ENCODE measurements around the gene RASAL1. TPM values are rescaled to one million over a fixed set of nuclear protein-coding genes. Genes with fewer than 3 reads are reported as not detected.

RASAL1 gene
- total RNA-seq, 4 donors from 2014 or later = 1.7 TPM; not detected in 3

DNA sequence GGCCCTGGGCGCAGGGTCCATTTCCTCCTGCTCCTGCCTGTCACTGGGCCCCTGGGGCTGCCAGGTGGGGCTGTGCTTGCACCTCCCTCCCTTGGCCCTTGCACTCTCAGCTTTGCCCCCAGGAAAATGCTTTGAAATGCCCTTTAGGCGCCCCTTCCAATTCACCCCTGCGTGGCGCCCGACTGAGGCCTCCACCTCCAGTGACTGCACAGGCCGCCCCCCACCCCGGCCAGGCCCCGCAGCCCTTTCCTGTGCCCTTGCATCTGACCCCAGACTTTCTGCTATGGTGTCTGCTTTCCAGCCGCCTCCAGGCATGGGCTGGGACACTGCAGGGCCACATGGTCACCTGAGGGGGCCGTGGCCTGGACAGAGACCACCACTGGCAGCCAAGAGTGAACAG, 32.3 kb upstream of the RASAL1 start:
- no peak for ATAC-seq
- TF ChIP-seq POLR2A (IDR thresholded peaks at IDR 0.05) = no peak
- no peak for TF ChIP-seq EP300 (IDR thresholded peaks at IDR 0.05)
- TF ChIP-seq, protein P1, sequence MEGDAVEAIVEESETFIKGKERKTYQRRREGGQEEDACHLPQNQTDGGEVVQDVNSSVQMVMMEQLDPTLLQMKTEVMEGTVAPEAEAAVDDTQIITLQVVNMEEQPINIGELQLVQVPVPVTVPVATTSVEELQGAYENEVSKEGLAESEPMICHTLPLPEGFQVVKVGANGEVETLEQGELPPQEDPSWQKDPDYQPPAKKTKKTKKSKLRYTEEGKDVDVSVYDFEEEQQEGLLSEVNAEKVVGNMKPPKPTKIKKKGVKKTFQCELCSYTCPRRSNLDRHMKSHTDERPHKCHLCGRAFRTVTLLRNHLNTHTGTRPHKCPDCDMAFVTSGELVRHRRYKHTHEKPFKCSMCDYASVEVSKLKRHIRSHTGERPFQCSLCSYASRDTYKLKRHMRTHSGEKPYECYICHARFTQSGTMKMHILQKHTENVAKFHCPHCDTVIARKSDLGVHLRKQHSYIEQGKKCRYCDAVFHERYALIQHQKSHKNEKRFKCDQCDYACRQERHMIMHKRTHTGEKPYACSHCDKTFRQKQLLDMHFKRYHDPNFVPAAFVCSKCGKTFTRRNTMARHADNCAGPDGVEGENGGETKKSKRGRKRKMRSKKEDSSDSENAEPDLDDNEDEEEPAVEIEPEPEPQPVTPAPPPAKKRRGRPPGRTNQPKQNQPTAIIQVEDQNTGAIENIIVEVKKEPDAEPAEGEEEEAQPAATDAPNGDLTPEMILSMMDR (IDR thresholded peaks at IDR 0.05) = no peak
- TF ChIP-seq POLR2AphosphoS5 (IDR thresholded peaks at IDR 0.05) = no peak
- H3K4me3 ChIP-seq = no peak overlapping the region
- H3K36me3 ChIP-seq = peaks cover 0 to 100% of the 10 kb centered on the region in 2 donors
- H3K9me3 ChIP-seq = no peaks in the 10 kb centered on the region
- H3K27me3 ChIP-seq = no peaks in the 10 kb centered on the region
- no peaks in the 10 kb centered on the region for H3K4me1 ChIP-seq
- 80% methylated on average over 1 of the region's 10 CpGs; no CpG with 5 or more reads in 1 of the 2 donors for WGBS, 2 donors (ENCODE audit: low coverage in 1 of 2)
- no peak overlapping the region for H3K27ac ChIP-seq

DNA sequence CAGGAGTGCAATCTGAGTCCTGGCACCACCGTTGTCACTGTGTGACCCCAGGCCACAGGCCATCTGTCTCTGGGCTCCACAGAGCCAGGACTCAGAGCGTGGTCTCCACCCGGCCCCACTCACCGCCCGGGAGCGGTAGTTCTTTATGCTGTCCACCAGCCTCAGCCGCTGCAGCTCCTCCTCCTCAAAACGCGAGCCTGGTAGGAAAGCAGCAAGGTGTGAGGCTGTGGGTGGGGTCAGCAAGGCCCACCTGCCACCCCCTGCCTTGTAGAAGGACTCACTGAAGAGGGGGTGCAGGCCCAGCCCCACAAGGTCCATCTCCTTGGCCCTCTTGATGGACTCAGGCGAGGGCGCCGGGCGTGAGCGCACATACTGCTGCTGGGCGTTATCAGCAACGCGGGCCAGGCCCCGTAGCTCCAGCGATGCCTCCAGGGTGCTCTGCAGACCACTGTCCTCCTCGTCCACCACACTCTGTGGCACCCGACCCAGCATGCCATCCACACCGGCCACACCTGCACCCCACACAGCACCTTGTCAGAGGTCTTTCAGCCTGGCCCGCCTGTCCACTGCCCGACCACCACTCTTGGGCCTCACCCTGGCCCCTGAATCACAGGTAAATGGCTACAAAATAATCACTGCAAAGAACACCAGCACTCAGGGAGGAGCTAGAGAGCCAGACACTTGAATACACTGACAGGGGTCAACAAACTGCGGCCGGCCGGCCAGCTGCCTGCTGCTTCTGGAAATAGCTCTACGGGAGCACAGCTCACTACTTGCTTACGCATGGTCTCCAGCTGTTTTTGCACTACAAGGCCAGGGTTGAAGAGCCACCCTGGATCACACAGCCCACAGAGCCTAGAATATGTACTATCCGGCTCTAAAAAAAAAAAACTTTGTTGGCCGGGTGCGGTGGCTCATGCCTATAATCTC, 30.2 kb upstream of the RASAL1 start:
- Histone ChIP-seq H3K27me3 (no peaks in the 10 kb centered on the region), H3K27ac (no peak overlapping the region), H3K4me1 (no peaks in the 10 kb centered on the region), H3K4me3 (no peak overlapping the region), H3K9me3 (no peaks in the 10 kb centered on the region), H3K36me3 (peaks cover 0 to 100% of the 10 kb centered on the region in 2 donors)
- TF ChIP-seq POLR2A (IDR thresholded peaks at IDR 0.05) (no peak), EP300 (IDR thresholded peaks at IDR 0.05) (no peak)
- ATAC-seq = no peak
- WGBS, 2 donors (ENCODE audit: low coverage in 1 of 2) = 92% methylated on average over 5 of the region's 32 CpGs; no CpG with 5 or more reads in 1 of the 2 donors

DNA sequence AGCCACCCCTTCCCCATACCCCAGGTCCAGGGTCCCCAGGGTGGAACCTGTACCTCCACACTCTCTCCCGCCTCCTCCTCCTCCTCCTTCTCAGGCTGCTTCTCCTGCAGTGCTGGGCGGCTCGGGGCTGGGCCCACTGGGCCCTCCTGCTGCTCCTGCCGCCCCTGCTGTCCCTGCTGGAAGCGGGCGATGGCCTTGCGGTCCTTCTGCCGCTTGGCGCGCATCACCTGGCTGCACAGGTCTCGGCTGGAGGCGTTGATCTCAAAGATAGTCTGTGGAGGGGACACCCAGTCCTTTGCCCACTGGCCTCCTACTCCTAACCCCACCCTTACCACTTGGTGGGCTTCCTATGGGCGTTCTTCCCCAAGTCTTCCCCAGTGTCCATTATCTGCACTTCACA, 28.5 kb upstream of the RASAL1 start:
- TF ChIP-seq, protein P1 (IDR thresholded peaks at IDR 0.05) = no peak
- TF ChIP-seq POLR2A (IDR thresholded peaks at IDR 0.05) (no peak), POLR2AphosphoS5 (IDR thresholded peaks at IDR 0.05) (no peak), EP300 (IDR thresholded peaks at IDR 0.05) (no peak)
- Histone ChIP-seq H3K27ac (no peak overlapping the region), H3K9me3 (no peaks in the 10 kb centered on the region), H3K4me3 (no peak overlapping the region), H3K36me3 (peaks cover 0 to 100% of the 10 kb centered on the region in 2 donors), H3K4me1 (no peaks in the 10 kb centered on the region), H3K27me3 (no peaks in the 10 kb centered on the region)
- no peak for ATAC-seq
- 80 to 98% methylated on average over 1 to 8 of the region's 13 CpGs for WGBS, 2 donors (ENCODE audit: low coverage in 1 of 2)

DNA sequence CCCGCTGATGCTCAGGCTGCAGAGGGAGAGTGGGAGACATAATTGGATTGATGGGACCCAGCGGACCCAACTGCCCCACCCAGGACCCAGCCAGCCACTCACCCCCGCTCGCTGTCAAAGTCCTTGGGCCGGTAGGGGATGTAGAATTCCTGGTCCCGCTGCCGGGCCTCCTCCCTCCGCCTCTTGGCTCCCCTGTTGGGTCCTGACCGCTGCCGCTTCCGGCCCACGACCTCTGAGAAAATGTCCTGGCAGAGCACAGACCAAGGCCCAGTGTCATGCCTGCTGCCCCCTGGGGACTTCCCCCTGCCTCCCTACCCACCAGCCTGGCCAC, 27.4 kb upstream of the RASAL1 start:
- peaks cover 0 to 100% of the 10 kb centered on the region in 2 donors for H3K36me3 ChIP-seq
- H3K9me3 ChIP-seq = no peaks in the 10 kb centered on the region
- no peak overlapping the region for H3K4me3 ChIP-seq
- no peak for ATAC-seq
- H3K4me1 ChIP-seq = no peaks in the 10 kb centered on the region
- no peaks in the 10 kb centered on the region for H3K27me3 ChIP-seq
- no peak for TF ChIP-seq EP300 (IDR thresholded peaks at IDR 0.05)
- TF ChIP-seq, protein P1 (IDR thresholded peaks at IDR 0.05) = no peak
- TF ChIP-seq POLR2AphosphoS5 (IDR thresholded peaks at IDR 0.05) = no peak
- TF ChIP-seq POLR2A (IDR thresholded peaks at IDR 0.05) = no peak
- no peak overlapping the region for H3K27ac ChIP-seq
- WGBS, 2 donors (ENCODE audit: low coverage in 1 of 2) = 73% methylated on average over 6 of the region's 12 CpGs; no CpG with 5 or more reads in 1 of the 2 donors

DNA sequence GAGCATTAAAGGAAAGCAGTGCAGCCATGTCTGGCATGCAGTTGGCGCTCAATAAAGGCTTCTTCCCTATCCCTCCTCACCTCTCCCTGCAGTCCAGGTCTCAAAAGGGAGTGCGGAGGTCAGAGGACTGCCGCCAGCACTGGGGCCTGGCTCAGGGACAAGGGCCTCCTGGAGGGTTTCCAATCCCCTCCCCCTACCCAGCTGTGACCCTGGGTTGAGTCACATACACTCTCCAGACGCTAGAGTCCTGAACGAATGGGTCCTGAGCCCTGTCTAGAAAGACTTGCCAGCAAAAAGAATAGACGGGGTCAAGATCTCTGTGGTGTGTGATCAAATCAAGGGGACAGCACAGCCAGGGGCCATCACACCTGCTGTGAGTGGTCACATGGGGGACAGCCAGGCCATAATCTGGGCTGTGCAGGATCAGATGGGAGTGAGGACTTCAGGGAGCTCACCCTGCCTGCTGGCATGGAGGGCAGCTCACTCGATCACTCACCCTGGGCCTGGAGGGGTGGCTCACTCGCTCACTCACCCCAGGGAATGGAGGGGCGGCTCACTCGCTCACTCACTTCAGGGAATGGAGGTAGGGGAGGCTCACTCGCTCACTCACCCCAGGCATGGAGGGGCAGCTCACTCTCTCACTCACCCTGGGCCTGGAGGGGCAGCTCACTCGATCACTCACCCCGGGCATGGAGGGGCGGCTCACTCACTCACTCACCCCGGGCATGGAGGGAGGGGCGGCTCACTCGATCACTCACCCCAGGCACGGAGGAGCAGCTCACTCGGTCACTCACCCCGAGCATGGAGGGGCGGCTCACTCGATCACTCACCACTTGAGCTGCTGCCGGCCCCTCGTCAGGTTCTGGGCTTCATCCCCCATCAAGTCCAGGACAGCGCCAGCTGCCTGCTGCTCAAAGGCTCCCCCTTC, 26.8 kb upstream of the RASAL1 start:
- no peaks in the 10 kb centered on the region for H3K4me1 ChIP-seq
- TF ChIP-seq, protein P1 (IDR thresholded peaks at IDR 0.05) = no peak
- TF ChIP-seq POLR2AphosphoS5 (IDR thresholded peaks at IDR 0.05) (no peak), EP300 (IDR thresholded peaks at IDR 0.05) (no peak), POLR2A (IDR thresholded peaks at IDR 0.05) (no peak)
- ATAC-seq = no peak
- peaks cover 0 to 100% of the 10 kb centered on the region in 2 donors for H3K36me3 ChIP-seq
- H3K4me3 ChIP-seq = no peak overlapping the region
- 83 to 100% methylated on average over 1 of the region's 25 CpGs for WGBS, 2 donors (ENCODE audit: low coverage in 1 of 2)
- H3K9me3 ChIP-seq = no peaks in the 10 kb centered on the region
- no peak overlapping the region for H3K27ac ChIP-seq
- no peaks in the 10 kb centered on the region for H3K27me3 ChIP-seq
